ENCODE measurements around the gene MGAT4A.
"Not testable (repeated sequence)": the region's sequence is repeated elsewhere in the genome, so short reads cannot be mapped to it uniquely, and the experiment has no call there.

MGAT4A gene

DNA sequence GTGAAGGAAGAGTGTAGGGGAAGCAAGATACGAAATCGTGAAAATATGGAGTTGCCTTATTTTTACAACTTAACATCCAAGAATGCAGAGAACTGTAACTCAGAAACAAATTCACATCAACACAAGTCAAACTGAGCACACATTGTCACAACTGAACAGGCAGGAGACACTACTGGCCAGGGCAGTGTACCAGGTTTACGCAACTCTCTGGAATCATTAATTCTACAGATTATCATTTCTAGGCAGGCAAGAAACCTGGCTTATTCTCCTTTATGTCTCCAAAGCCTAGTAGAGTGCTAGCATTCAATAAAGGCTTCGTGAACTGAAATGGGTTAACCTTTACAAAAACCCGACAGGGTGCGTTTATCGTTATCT, 123.2 kb downstream of the MGAT4A start:
- DNase-seq (ENCODE audit: low read depth in 2 of 2): no peak

DNA sequence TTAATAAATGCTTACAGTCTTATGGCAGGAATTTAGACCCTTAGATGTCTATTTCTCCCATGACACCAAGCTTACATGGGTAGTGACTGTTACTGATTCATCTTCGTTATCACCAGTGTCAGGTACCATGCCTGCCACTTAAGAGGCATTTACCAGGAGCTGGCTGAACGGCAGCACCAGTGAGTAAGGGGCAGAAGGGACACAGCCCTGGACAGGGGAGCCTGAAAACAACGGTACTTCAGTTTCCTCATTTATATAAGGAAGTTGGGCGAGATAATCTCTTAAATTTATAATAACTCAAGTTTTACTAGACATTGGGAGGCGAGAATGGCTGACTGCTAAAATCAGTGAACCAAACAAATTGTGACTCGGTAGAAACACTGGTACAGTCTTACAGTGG, 123.8 kb downstream of the MGAT4A start:
- no peak for DNase-seq (ENCODE audit: low read depth in 2 of 2)

DNA sequence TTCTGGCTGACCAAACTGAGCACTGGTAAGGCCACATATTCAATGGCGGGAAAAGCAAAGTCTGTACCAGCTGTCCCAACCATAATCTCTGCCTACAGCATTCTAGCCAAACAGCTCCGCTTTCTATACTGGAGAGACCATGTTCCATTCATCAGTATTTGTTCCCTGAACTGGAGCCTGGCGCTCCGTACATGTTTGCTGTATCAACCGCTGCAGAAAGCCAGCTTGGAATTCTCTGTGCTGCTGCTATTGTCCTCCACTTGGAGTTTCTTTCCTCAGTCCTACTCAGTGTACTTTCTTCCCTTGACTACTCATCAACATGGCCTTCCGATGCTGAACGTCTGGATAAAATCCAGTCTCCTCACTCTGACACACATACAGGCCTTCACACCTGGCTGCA, 124.5 kb downstream of the MGAT4A start:
- DNase-seq (ENCODE audit: low read depth in 2 of 2): no peak

GRCh38 chr2:98605076-98605475, 125.9 kb downstream of the MGAT4A start:
- DNase-seq (ENCODE audit: low read depth in 2 of 2): no peak

GRCh38 chr2:98604547-98604946, 126.4 kb downstream of the MGAT4A start:
- DNase-seq (ENCODE audit: low read depth in 2 of 2): no peak

GRCh38 chr2:98601532-98602132, 129.3 kb downstream of the MGAT4A start:
- DNase-seq (ENCODE audit: low read depth in 2 of 2): no peak

DNA sequence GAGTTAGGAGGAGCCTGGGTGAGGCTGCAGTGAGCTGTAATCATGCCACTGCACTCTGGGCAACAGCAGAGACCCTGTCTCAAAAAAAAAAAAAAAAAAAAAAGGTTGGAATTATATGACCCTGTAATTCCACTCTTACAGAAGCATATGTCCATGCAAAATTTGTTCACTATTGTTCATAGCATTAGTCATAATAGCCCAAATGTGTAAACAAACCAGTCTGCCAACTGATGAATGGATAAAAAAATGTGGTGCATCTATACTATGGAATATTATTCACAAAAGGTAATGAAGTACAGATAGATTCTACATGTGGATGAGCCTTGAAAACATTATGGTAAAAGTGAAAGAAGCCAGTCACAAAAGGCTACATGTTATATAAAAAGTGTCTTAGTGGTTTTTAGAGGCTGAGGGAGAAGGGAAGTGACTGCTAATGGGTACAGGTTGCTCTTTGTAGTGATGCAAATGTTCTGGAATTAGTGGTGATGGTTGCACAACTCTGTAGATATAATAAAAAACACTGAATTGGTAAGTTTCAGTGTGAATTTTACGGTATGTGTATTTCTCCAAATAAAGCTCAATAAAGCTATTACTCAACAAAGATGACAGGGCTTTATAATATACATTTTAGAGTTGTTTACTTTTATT, 132.0 kb downstream of the MGAT4A start:
- no peak for DNase-seq (ENCODE audit: low read depth in 2 of 2)

GRCh38 chr2:98594665-98595064, 136.3 kb downstream of the MGAT4A start:
- not testable (repeated sequence) for DNase-seq (ENCODE audit: low read depth in 2 of 2)

DNA sequence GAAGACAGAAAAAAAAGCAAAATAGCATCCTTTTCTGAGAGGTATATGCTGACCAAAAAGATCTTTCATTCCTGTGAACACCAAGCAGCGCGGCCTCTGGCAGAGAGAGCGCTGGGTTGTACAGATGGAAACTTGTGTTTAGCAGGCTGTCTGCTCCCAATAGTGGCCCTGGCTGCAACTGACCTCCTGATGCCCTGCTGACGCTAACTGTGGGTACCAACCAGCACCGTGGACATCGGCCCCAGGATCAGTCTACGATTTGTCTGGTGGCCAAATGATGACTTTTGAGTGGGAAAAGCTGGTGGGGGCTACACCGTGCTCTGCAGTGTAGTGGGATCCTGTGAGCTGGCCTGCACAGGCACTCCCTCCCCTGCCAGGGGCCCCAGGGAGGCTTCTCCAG, 138.4 kb downstream of the MGAT4A start:
- no peak for DNase-seq (ENCODE audit: low read depth in 2 of 2)

DNA sequence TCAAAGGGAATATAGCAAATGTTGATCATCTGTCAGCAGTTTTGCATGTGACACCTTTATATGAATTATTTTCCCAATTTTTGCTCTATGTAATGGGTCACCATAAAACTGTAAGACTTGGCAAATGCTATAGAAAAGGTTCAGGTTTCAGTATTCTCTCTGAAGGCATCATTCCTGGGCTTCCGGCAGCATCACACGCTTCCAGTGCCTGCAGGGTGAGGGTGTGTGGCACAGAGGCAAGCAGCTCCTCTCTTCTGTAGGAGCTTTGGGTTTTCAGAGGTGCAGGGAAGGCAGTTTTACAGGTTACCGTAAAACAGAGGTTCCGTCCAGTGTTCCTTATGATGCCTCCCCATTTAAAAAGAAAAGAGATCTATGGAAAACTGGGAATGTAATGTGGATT, 141.4 kb downstream of the MGAT4A start:
- no peak for DNase-seq (ENCODE audit: low read depth in 2 of 2)

- no peak for DNase-seq (ENCODE audit: low read depth in 2 of 2)
Observed at GRCh38 chr2:98588880-98589431, 142.0 kb downstream of the MGAT4A start.

DNA sequence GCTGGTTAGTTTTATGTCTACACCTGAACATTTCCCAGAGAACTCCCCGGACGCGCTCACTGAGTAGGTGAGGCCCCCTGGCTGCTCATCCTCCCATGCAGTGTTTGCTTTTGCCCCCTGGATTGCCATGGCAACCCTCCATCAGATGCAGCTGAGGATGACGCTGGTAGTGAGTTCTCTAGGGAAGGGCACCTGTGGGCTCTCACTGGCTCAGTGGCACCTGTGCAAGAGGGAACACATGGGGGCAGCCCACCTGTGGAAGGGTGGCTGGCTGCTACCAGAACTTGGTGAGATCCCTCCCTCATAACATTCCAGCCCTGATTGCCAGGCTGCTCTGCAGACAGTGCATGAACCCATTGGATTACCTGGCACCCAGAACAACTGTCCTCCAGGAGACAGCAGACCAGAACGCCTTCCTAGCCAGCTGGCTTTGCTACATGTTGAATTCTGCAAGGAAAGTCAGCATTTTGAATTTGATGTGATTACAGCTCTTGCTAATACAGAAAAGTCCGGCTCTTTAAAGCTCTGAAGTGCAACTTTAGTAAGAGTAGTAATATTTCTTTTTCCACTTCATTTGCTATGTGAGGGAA, 144.3 kb downstream of the MGAT4A start:
- DNase-seq (ENCODE audit: low read depth in 2 of 2): no peak

GRCh38 chr2:98585386-98585785, 145.5 kb downstream of the MGAT4A start:
- no peak for DNase-seq (ENCODE audit: low read depth in 2 of 2)

DNA sequence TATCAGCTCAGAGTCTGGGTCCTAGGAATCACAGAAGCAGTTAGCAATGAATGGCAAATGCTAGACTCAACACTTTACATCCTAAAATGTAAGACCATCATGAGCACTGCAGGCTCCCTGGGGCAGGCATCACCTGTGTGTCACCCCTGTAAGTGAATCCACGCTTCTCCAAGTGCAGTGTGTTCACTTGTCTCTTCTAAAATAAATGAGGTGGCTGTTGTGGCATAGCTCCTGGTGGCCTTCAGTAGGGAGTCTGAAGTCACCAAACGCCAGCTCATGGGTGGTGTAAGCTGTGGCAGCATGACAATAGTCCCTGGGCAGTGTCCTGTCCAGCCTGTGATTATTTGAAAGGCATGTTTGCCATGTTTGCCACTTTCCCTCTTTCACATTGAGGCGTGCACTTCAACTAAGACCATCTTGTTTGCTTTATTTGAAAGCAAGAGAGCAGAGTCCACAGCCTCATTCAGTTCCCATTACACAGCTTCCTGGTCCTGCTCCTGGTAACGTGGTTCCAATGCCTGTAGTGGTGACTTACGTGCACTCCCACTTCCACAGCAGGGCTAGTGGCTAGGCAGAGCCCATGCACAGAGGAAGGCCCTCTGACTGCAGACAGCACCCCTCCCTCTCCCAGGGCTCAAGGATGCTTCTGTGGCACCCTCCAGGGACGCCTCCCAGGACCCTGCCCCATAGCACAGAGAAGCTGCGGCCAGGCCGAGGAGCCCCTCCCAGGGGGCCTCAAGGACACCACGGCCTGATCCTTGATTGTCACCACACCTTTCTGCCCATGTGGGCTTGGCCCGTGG, 146.9 kb downstream of the MGAT4A start:
- DNase-seq (ENCODE audit: low read depth in 2 of 2): no peak

DNA sequence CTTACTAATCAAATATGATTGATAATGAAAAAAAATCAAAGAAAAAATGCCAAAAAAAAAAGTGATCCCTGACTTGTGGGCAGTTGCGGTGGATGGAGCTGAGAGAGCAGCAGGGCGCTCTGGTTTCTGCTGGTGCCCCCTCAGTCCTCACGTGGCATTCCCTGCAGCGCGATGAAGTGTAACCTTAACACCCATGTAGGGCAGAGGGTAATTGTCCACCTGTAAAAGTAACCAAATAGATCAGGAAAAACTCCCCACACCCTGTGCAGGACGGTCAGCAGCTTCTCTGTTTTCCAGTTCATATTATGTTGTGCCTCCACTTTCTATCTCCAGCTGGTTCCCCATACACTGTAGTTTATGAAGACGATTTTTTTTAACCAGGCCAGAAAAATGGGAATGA, 147.7 kb downstream of the MGAT4A start:
- no peak for DNase-seq (ENCODE audit: low read depth in 2 of 2)

DNA sequence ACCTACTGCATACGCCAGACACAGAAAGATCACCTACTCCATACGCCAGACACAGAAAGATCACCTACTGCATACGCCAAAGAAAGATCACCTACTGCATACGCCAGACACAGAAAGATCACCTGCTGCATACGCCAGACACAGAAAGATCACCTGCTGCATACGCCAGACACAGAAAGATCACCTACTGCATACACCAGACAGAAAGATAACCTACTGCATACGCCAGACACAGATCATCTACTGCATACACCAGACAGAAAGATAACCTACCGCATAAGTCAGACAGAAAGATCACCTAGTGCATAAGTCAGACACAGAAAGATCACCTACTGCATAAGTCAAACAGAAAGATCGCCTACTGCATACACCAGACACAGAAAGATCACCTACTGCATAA, 148.4 kb downstream of the MGAT4A start:
- no peak for DNase-seq (ENCODE audit: low read depth in 2 of 2)

DNA sequence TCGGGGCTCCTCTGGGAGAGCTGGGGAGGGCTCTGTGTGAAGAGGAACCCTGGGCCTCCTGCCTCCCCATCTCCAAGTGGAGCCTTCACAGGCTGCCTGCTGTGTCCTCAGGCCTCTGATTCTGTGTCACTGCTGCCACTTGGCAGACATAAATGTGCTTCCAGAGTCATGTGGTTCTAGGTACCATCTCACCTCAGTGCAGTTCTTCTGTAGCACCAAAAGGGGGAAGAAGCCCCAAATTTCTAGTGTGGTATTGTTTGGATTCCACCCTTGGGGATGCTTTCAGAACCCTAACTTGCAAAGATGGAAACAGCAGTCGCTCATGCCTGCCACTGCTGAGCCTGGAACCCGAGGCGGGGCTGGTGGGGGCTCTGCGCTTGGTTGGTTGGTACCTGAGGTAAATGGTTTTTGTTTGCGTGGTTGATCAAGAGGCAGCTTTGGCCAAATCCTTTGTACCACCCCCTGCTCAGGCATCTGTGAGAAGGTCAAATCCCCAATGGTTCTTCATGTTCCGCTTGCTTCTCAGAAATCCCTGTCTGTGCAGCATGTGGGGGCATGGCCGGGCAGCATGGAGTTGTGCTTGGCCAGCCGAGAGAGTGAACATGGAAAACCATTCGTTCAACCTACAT, 150.2 kb downstream of the MGAT4A start:
- no peak for DNase-seq (ENCODE audit: low read depth in 2 of 2)

DNA sequence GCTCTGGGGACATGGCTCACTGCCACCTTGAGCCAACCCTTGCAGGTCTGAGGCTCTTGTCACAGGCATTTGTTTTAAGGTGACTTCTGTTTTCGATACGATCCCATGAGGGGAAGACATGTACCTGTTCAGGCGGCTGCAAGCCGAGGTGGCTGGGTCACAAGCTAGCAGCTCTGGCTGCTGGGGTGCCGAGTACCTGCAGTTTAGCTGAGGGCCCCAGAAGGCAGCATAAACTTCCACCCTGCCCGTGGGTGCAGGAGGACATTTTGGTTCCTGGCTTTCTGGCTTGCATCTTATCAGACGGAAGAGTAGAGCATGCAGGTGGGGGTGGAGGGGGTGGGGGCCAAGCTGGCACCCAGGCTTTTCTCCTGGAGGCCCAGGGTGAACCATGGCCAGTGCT, 151.0 kb downstream of the MGAT4A start:
- no peak for DNase-seq (ENCODE audit: low read depth in 2 of 2)

- DNase-seq (ENCODE audit: low read depth in 2 of 2): no peak
Observed at GRCh38 chr2:98578231-98578630, 152.7 kb downstream of the MGAT4A start.

- DNase-seq (ENCODE audit: low read depth in 2 of 2): no peak
Observed at GRCh38 chr2:98577313-98577712, 153.6 kb downstream of the MGAT4A start.

- no peak for DNase-seq (ENCODE audit: low read depth in 2 of 2)
Observed at GRCh38 chr2:98576666-98577312, 154.1 kb downstream of the MGAT4A start.

Measured in stimulated activated CD4-positive, alpha-beta T cell treated with anti-CD3 and anti-CD28 coated beads, Interleukin-4, amount 100 ng/mL, for 48 hours (primary cell).